ACHN (cell line): Measurements from ENCODE around the gene ELOB.

Experiments used
- DNase-seq: peaks from one replicate; pipeline ENCODE4 v3.0.0-alpha.2; 2015
- in situ Hi-C: cut with HindIII; loops from 2 replicates; pipeline ENCODE4 v1.10.0; 2017; ENCODE audit warnings: low sequenced_read_pairs, low pct_ligation_motif_present, low pct_unique_long_range_greater_than_20kb

Gene ELOB

DNA sequence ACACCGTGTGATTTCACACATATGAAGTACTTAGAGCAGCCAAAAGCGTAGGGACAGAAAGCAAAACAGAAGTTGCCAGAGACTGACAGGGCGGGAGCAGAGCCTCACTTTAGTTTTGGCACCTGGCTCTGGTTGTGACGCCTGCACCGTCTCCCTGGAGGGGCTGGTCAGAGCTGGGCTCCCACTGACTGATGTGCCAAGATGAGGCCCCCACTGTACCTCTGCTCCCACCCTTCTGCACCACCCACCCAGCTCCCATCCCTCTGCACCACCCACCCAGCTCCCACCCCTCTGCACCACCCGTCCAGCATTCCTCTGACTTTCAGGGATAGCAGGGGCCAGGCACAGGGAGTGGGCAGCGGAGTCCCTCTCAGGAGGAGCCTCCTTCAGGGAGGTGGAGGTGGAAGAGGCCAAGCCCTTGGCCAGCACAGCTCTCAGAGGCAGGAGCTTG is 36.7 kb upstream of the ELOB start:
- in situ Hi-C loops: no loop called here
- no peak for DNase-seq

DNA sequence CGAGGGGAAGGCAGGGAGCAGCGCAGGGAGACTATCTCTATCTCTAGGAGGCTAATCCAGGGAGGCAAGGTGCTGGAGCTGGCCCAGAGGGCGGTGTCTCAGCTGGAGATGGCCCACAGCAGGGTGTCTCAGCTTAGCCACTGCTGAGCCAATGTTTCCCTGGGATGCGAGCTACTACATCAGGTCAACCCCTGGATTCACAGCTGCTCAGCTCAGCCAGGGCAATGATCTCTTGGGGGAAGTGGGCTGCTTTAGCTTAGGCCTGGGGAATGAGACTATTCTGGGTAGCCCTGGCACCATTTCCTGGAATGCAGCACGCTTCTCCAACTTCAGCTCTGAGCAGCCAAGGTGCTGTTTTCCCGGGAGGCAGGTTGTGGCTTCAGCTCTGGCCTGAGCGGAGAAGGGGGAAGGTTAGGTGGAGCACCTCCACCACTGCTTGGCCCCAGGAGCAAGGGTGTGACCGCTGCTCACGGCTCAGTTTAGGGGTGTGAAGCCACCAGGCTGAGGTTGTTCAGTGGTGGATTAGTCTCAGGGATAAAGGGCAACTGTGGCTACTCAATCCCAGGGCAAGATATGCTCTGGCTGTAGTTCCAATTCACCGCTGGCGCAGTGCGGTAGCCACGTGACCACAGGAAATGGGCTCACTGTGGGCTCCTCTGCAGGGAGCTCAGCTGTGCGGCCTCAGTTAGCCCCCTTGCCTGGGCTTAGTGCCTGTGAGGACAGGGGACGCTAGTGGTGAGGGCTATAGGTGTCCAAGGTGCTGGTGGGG is 34.8 kb upstream of the ELOB start:
- in situ Hi-C loops: no loop called here

DNA sequence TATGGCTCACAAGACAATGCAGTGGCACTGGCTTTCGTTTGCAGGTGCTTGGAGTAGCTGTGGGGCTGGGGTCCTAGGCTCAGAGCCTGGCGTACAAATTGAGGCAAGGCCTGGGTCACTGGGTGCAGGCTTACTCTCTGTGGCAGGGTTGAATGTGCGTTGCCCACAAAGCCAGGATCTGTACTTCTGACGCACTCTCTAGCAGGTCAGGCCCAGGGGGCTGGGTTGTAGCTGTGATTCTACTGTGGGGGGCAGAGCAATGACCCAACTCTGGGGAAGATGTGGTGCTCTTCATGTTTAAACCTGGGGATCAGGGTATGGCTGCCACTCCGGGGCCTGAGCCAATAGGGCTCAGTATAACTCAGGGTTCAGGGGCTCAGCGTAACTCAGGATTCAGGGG is 33.6 kb upstream of the ELOB start:
- in situ Hi-C loops: no loop called here
- DNase-seq: no peak

More for the DNA sequence above, 34.8 kb upstream of the ELOB start:
- no peak for DNase-seq

DNA sequence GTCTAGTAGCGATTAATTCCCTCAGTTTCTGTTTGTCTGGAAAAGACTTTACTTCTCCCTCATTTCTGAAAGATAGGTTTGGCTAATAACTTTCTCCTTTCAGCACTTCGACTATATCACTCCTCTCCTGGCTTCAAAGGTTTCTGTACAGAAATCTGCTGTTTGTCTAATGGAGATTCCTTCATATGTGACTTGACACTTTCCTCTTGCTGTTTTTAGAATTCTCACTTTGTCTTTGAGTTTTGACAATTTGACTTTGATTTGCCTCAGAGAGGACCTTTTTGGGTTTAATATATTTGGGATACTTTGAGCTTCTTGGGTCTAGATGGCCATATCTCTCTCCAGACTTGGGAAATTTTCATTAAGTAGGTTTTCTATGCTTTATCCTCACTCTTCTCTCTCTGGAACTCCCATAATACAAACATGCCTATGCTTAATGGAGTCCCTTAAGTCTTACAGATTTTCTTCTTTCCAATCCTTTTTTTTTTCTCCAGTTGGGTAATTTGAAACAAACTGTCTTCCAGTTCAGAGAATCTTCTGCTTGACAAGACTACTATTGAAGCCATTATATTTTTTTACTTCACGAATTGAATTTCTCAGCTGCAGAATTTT is 32.2 kb upstream of the ELOB start:
- DNase-seq: no peak
- in situ Hi-C loops: no loop called here

DNA sequence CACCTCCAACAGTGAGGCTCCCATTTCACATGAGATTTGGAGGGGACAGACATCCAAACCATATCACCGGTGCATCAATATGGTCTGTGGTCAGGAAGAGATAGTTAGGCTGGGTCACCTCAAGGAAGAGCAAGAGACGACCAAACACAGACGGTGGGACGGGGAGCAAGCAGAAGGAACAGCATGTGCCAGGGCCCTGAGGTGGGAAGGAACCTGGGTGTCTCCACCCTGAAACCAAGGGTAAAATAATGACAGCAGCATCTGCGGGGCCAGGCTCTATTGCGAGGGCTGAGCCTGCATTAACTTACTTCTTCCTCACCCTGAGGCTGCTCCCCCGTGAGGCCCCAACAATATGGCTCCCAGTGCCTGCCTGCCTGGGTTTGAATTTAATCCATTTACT is 31.1 kb upstream of the ELOB start:
- DNase-seq: no peak
- in situ Hi-C loops: no loop called here

DNA sequence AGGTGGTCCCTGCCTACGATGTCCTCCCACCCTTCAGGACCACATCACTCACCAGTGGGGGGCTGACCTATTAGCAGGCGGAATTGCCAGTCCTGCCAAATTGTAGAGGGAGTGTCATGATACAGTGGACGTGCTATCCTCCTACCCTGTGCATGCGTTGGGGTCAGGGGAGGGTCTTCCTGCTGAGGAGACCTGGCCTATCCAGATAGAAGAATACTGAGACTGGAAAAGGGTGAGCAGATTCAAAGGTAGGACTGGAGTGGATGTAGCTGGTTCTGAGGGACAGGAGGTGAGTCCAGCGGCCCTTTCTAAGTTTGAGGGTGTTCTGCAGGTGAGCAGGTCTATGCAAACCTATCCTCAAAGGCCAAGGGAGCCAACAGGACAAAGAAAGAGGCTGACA is 29.2 kb upstream of the ELOB start:
- no peak for DNase-seq
- in situ Hi-C loops: no loop called here

DNA sequence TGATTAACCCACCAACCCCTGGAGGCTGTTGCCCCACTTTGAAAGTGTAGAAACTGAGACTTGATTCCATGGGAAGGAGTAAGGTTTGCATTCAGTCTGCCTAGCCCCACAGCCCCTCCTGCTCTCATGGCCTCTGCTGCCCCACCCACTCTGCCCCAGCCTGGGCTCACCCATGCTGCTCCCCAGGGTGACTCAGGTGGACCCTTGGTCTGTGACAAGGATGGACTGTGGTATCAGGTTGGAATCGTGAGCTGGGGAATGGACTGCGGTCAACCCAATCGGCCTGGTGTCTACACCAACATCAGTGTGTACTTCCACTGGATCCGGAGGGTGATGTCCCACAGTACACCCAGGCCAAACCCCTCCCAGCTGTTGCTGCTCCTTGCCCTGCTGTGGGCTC is 27.6 kb upstream of the ELOB start:
- in situ Hi-C loops: no loop called here
- no peak for DNase-seq

DNA sequence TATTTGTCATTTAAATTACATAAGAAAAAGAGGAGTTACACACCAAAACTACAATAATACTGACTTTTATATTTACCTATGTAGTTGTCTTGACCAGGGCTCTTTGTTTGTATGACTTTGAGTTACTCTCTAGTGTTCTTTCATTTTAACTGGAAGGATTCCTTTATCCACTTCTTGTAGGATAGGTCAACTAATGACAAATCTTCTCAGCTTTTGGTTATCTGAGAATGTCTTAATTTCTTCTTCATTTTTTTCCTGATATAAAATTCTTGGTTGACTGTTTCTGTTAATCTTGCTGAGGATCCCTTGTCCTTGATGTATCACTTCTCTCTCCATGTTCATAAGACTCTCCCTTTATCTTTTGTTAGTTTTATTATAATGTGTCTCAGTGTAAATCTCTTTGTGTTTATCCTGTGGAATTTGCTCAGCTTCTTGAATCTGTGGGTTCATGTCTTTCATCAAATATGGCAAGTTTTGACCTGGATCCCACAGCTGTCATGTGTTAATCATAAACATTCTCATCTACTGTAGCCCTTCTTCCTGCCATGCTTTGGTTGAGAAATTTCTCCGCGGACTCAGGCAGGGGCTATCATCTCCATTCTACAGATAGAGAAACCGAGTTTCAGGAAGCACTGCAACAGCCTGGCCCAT is 26.6 kb upstream of the ELOB start:
- in situ Hi-C loops: no loop called here
- no peak for DNase-seq

DNA sequence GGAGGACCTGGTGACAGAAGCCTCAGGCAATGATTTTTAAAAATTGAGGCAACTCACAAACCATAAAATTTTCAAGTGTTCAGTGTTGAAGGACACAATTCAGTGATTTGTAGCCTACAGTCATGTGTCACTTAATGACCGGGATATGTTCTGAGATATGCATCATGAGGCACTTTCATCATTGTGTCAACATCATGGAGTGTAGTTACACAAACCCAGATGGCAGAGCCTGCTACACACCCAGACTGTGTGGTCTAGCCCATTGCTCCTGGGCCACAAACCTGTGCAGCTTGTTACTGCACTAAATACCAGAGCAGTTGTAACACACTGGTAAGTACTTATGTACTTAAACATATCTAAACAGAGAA is 22.8 kb upstream of the ELOB start:
- no peak for DNase-seq
- in situ Hi-C loops: no loop called here

DNA sequence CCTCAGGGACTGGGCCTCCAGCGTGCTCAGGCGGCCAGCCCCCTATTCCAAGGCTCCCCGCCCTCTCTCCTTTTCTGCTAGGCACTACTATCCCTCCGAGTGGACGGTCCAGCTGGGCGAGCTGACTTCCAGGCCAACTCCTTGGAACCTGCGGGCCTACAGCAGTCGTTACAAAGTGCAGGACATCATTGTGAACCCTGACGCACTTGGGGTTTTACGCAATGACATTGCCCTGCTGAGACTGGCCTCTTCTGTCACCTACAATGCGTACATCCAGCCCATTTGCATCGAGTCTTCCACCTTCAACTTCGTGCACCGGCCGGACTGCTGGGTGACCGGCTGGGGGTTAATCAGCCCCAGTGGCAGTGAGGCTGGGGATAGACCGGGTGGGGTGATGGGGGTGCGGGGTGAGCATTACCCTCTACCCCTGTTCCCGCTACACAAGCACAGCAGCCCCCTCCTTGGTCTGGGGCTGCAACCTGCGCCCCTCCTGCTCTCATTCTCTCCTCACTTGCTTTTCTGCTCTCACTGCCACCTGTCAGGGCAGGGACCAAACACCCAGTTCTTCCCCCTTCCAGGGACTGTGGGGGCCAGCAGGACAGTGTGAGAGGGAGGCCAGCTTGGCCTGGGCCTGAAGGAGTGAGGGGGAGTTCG is 22.3 kb upstream of the ELOB start:
- DNase-seq: no peak

DNA sequence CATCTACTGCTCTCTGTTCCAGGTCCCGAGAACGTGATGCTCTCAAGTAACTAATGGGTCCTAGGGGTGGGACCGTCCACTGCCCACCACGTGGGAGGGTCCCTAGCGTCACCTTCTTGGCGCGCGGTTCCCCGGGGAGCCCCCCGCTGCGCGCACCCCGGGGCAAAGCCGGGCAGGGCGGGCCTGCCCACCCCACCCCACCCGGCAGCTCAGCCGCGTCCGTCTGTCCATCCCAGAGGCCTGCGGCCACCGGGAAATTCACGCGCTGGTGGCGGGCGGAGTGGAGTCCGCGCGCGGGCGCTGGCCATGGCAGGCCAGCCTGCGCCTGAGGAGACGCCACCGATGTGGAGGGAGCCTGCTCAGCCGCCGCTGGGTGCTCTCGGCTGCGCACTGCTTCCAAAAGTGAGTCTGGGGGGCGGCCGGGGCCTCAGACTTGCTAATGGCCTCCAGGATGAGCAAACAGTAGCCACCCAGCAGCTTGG is 21.7 kb upstream of the ELOB start:
- DNase-seq: no peak
- in situ Hi-C loops: no loop called here

More for the DNA sequence above, 22.3 kb upstream of the ELOB start:
- in situ Hi-C loops: no loop called here

DNA sequence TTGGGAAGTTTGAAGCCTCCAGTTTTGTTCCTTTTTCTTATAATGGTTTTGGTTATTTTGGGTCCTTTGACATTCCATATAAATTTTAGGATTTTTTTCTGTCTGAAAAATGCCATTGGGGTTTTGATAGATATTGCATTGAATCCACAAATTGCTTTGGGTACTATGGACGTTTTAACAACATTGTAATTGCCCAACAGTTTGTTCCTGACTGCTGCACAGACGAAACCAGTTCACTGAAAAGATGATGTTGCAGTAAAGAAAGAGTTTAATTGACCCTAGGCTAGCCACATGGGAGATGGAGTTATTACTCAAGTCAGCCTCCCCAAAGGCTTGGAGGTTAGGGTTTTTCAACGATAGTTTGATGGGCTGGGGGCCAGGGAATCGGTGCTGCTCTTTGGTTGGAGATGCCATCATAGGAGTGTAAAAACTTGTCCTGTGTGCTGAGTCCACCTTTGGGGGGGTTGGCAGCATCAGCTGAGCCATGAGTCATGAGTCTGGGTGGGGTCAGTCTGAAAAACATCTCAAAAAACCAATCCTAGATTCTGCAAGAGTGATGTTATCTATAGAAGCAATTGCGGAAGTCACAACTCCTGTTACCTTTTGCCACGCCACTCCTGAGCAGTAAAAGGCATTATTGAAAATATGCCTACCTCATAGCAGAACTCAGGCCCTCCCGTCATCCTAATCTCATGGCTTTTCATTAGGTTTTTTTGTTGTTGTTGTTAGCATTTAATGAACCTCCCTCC is 18.5 kb upstream of the ELOB start:
- in situ Hi-C loops: no loop called here
- no peak for DNase-seq

DNA sequence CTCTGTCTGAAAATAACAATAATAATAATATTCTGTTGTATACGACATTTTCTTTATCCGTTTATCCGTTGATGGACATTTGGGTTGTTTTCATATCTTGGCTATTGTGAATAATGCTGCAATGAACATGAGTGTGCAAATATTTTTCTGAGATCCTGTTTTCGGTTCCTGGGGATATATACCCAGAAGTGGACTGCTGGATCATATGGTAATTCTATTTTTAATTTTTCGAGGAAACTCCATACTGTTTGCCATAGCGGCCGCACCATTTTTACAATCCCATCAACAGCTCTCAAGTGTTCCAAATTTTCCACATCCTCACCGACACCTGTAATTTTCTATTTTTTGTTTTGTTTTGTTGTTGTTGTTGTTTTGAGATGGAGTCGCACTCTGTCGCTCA is 15.9 kb upstream of the ELOB start:
- no peak for DNase-seq
- in situ Hi-C loops: no loop called here

DNA sequence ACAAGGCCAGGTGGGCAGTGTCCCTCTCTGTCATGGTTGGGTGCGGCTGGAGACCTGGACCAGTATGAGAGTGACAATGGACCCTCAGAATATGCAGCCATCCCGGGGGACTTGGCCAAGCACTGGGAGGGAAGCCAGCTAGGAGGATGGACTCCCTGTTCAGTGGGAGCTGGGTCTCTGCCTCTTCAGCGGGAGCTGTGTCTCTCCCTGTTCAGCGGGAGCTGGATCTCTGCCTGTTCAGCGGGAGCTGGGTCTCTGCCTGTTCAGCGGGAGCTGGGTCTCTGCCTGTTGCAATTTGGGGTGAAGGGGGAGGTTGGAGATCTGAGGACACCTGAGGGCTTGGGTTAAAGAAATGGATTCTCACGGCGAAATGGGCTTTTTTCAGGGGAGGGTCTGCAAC is 14.1 kb upstream of the ELOB start:
- no peak for DNase-seq
- in situ Hi-C loops: no loop called here

DNA sequence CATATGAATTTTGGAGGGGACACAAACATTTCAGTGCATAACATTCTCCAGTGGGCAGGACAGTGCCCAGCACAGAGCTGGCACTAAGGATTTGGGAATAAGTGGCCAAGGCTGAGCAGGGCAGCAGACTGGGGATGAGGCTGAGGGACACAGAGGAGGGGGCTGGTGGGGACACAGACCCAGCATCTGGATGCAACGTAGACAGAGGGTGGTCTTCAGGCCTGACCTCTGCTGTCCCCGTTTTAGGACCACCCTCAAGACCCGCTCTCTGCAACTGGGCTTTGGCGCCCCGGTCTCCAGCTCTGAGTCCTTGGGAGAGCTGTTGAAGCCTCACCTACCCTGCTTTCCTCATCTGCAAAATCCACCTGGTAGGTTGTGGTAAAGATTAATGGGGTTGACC is 13.6 kb upstream of the ELOB start:
- in situ Hi-C loops: no loop called here
- no peak for DNase-seq

DNA sequence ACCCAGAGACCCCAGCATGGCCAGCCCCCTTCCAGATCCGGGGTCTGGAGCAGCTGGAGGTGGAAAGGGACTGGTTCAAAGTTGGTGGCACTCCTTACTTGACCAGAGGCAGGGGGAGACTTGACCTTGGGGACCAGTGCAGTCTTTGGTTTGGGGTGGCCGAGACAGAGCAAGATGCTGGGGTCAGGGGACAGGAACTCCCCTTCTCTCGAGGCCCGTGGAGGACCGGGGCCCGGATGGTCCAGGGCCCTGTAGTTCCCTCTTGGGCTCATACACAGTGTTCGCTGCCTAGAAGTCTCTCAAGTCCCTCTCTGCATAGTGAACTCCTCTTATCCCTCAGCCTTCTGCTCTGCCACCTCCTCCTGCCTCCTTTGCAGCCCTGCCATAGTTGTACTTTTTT is 10.9 kb upstream of the ELOB start:
- in situ Hi-C loops: no loop called here
- no peak for DNase-seq

DNA sequence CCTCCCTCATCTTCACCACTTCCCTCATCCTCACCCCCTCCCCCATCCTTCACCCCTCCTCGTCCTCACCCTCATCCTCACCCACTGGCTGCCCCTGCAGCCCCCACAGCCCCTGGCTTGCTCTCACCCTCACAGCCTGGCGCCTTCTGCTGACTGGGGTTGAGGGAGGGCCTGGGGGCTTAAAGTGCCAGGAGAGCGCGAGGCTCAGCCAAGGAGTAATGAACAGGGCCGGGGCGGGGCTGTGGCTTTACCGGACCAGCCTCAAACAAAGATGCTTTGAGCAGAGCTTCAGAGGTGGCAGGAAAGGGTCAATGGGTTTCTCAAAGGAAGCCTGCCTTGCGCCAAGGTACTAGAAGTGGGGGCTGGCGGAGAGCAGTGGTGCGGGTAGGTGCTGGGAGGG is 10.3 kb upstream of the ELOB start, which contains the start of gene PRSS33:
PRSS33 (minus strand) TSS at position 155 of the 400 bp plus-strand sequence. CDS start 1,013 bp downstream, outside the sequence.
- DNase-seq: no peak
- in situ Hi-C loops: no loop called here

DNA sequence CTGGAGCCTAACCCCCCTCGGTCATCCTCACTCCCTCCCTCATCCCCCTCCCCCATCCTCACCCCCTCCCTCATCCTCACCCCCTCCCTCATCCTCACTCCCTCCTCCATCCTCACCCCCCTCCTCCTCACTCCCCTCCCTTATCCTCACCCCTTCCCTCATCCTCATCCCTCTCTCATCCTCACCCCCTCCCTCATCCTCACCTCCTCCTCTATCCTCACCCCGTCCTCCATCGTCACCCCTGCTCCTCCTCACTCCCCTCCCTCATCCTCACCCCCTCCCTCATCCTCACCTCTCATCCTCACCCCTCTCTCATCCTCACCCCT is 9.7 kb upstream of the ELOB start:
- DNase-seq: no peak
- in situ Hi-C loops: no loop called here
